ENCODE data around the gene HECTD1. TPM values are rescaled to one million over a fixed set of nuclear protein-coding genes. Genes with fewer than 3 reads are reported as not detected.
A peak's percentile ranks its signal among the peaks of the same experiment; 100 is the strongest.

The HECTD1 gene
- total RNA-seq, 4 donors from 2014 or later, result 183 to 293 (median 208) TPM

- H3K27ac ChIP-seq, result peak overlapping the region; percentile 96 to 99 (median 98)
- peak in 1 of 3 donors; percentile 18 for DNase-seq
- no peak for TF ChIP-seq CTCF (IDR thresholded peaks at IDR 0.05)
- TF ChIP-seq POLR2A (IDR thresholded peaks at IDR 0.05), result no peak
- no peaks in the 10 kb centered on the region for H3K27me3 ChIP-seq
- H3K9me3 ChIP-seq, result no peaks in the 10 kb centered on the region
- H3K4me3 ChIP-seq, result peak overlapping the region; percentile 73 to 90 (median 82)
- no peaks in the 10 kb centered on the region for H3K36me3 ChIP-seq
- peaks cover 0 to 11% (median 2%) of the 10 kb centered on the region in 4 donors for H3K4me1 ChIP-seq
These were observed 1.2 kb upstream of the HECTD1 start for GRCh38 chr14:31208546-31209424.

- H3K36me3 ChIP-seq, result peaks cover 0 to 10% (median 0%) of the 10 kb centered on the region in 3 donors
- peak overlapping the region; percentile 73 to 90 (median 82) for H3K4me3 ChIP-seq
- H3K4me1 ChIP-seq, result peaks cover 0 to 11% (median 2%) of the 10 kb centered on the region in 4 donors
- no peaks in the 10 kb centered on the region for H3K27me3 ChIP-seq
- peak in 2 of 3 donors; percentile 85 to 95 for DNase-seq
- H3K9me3 ChIP-seq, result no peaks in the 10 kb centered on the region
- TF ChIP-seq CTCF (IDR thresholded peaks at IDR 0.05), result no peak
- peak in 1 of 2 donors; percentile 16 for TF ChIP-seq POLR2A (IDR thresholded peaks at IDR 0.05)
- peak overlapping the region; percentile 96 to 99 (median 98) for H3K27ac ChIP-seq
These were observed 272 bp downstream of the HECTD1 start for GRCh38 chr14:31207287-31207754.

GRCh38 chr14:31206536-31207286 lies 882 bp downstream of the HECTD1 start:
- peak overlapping the region; percentile 96 to 99 (median 98) for H3K27ac ChIP-seq
- H3K4me1 ChIP-seq, result peaks cover 0 to 11% (median 2%) of the 10 kb centered on the region in 4 donors
- DNase-seq, result peak; percentile 58 to 75 (median 70)
- H3K9me3 ChIP-seq, result no peaks in the 10 kb centered on the region
- no peaks in the 10 kb centered on the region for H3K27me3 ChIP-seq
- peaks cover 0 to 15% (median 0%) of the 10 kb centered on the region in 3 donors for H3K36me3 ChIP-seq
- peak overlapping the region; percentile 73 to 90 (median 82) for H3K4me3 ChIP-seq
- no peak for TF ChIP-seq CTCF (IDR thresholded peaks at IDR 0.05)
- TF ChIP-seq POLR2A (IDR thresholded peaks at IDR 0.05), result no peak

GRCh38 chr14:31205681-31206535 lies 1.7 kb downstream of the HECTD1 start:
- TF ChIP-seq POLR2A (IDR thresholded peaks at IDR 0.05) (peak; percentile 17 to 23), CTCF (IDR thresholded peaks at IDR 0.05) (no peak)
- H3K4me1 ChIP-seq, result peaks cover 0 to 11% (median 2%) of the 10 kb centered on the region in 4 donors

More at GRCh38 chr14:31205681-31206535, 1.7 kb downstream of the HECTD1 start:
- H3K27ac ChIP-seq, result peak overlapping the region; percentile 68 to 99 (median 97)
- DNase-seq, result no peak
- peak overlapping the region; percentile 73 to 90 (median 82) for H3K4me3 ChIP-seq
- no peaks in the 10 kb centered on the region for H3K27me3 ChIP-seq
- no peaks in the 10 kb centered on the region for H3K9me3 ChIP-seq
- H3K36me3 ChIP-seq, result peaks cover 0 to 23% (median 0%) of the 10 kb centered on the region in 3 donors

All from Peyer's patch (tissue), 4 donors.